Measurements from ENCODE around the gene CC2D2A.
"Not testable (repeated sequence)": the region's sequence is repeated elsewhere in the genome, so short reads cannot be mapped to it uniquely, and the experiment has no call there.

Gene CC2D2A

GRCh38 chr4:15562623-15563022 is 92.9 kb downstream of the CC2D2A start:
- no peak for DNase-seq

- no peak for DNase-seq
Observed at GRCh38 chr4:15563871-15564270, 94.2 kb downstream of the CC2D2A start.

DNA sequence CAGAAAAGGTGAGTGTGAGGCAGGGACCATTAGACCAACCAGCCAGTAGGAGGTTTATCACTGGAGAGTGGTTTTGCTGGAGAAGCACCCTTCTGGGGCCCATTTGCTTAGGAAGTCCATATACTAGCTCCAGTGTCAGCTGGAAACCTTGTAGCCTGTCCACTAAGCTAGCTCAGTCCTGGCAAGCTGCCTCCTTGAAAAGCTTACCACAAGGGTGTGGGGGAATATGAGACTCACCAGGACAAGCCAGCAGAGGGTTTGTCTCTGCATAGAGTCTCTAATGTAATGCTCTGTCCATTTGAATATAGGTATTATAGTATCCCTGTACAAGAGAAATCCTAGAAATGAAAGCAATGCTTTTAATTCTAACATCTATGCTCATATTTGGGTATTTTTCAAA is 99.1 kb downstream of the CC2D2A start:
- DNase-seq = no peak

DNA sequence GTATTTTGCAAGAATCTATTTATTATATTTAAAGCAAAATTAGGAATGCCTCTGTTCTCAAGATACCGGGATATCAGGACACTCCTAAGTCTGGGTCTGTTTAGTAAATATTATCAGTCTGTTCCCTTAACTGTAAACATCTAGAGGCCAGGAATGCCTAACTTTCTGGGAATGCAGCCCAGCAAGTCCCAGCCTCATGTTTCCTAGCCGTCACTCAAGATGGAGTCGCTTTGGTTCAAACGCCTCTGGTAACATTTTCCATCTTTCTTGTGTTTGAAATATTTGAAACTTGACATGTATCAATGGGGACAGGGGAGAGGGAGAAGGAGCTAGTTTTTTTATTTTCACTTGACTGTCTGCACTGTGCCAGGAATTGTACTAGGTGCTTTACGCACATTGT is 100.1 kb downstream of the CC2D2A start:
- DNase-seq = no peak

- DNase-seq = no peak
Observed at GRCh38 chr4:15575966-15576365, 106.3 kb downstream of the CC2D2A start.

GRCh38 chr4:15577508-15577907 is 107.8 kb downstream of the CC2D2A start:
- DNase-seq = no peak

- no peak for DNase-seq
Observed at GRCh38 chr4:15584785-15585184, 115.1 kb downstream of the CC2D2A start.

DNA sequence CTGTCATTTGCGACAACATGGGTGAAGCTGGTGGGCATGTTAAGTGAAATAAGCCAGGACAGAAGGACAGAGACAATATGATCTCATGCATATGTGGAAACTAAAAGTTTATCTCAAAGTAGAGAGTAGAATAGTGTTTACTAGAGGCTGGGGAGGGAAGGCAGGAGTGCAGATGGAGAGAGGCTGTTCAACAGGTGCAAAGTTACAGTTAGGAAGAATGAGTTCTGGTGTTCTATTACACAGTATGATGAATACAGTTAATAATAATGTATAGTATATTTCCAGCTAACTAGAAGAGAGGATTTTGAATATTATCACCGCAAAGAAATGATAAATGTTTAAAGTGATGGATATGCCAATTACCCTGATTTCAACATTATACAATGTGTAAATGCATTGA is 115.6 kb downstream of the CC2D2A start:
- DNase-seq = no peak

DNA sequence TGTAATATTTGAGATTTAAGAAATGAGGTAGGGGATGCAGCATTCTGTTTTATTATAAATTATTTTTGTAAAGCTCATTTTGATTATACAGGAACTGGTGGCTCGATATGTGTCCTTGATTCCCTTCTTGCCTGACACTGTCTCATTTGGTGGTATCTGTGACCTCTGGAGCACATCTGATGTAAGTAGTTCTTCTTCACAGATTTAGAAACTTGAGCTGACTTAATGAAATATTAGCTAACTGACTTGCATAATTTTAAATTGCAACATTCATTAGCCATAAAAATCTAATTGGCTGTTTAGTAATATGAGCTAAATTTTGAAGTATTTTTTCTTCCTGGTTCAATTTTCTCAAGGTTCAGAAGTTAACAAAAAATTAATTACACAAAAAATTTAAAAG is 116.4 kb downstream of the CC2D2A start:
- DNase-seq = no peak

DNA sequence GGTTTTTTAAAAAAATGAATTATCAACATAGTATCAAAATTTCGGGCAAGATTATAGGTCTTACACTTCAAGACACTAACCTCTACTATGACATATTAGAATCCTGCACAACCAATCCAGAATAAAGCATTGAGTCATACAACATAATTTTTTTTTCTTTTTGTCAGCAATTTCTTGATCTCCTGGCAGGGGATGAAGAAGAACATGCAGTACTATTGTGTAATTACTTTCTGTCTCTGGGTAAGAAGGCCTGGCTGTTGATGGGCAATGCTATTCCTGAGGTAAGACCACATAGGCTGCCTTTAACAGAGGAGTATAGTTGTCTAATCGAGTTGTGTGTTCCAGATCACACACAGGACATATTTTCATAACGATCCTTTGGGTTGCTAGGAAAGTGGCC is 118.0 kb downstream of the CC2D2A start:
- DNase-seq = no peak

- DNase-seq = no peak
Observed at GRCh38 chr4:15592799-15593198, 123.1 kb downstream of the CC2D2A start.

- no peak for DNase-seq
Observed at GRCh38 chr4:15598644-15599043, 129.0 kb downstream of the CC2D2A start.

DNA sequence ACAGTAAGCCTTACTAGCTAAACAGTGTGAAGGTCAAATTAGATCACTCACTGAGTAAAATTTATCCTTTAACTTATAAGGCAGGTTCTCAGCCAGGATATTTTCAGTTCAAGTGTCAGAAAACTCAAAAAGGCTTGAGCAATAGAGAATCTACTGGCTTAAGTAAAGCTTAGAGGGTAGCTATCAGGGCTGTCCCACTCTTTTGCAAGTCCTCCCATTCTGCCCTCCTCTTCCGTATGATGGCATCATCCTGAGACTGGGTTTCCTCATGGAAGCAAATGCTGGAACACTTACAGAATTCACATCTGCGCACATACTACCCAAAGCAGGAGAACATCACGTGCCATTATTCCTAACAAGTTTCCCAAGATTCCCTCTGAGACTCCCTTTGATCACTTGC is 130.5 kb downstream of the CC2D2A start:
- no peak for DNase-seq

GRCh38 chr4:15601862-15602261 is 132.2 kb downstream of the CC2D2A start:
- DNase-seq = no peak

- no peak for DNase-seq
Observed at GRCh38 chr4:15605537-15605936, 135.9 kb downstream of the CC2D2A start.

- DNase-seq = no peak
Observed at GRCh38 chr4:15610855-15611254, 141.2 kb downstream of the CC2D2A start.

GRCh38 chr4:15612136-15612535 is 142.5 kb downstream of the CC2D2A start:
- no peak for DNase-seq

DNA sequence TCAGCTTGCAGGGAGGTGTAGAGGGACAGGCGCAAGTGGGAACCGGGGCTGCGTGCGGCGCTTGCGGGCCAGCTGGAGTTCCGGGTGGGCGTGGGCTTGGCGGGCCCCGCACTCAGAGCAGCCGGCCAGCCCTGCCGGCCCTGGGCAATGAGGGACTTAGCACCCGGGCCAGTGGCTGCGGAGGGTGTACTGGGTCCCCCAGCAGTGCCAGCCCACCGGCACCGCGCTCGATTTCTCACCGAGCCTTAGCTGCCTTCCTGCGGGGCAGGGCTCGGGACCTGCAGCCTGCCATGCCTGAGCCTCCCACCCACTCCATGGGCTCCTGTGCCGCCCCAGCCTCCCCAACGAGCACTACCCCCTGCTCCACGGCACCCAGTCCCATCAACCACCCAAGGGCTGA is 145.2 kb downstream of the CC2D2A start:
- not testable (repeated sequence) for DNase-seq

- not testable (repeated sequence) for DNase-seq
Observed at GRCh38 chr4:15617407-15617806, 147.7 kb downstream of the CC2D2A start.

GRCh38 chr4:15636818-15637217 is 167.1 kb downstream of the CC2D2A start:
- DNase-seq = no peak

DNA sequence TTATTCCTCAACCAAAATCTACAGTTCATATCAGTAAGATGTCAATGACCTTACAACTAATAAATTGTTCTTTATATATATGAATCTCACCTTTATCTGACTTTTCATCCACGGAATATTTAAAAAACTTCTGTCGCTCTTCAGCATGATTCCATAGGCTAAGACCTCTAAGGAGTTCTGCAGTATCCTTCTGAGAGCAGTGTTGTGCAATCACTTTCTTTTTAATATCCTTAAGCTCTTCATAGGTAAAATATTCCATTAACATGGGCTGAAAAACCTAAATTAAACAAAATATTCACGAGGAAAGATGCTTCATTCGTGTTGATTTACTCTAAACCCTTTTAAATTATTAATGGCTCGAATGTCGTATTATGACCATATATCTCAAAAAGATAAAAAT is 168.7 kb downstream of the CC2D2A start:
- no peak for DNase-seq

- DNase-seq = no peak
Observed at GRCh38 chr4:15648600-15648999, 178.9 kb downstream of the CC2D2A start.

- no peak for DNase-seq
Observed at GRCh38 chr4:15649914-15650545, 180.3 kb downstream of the CC2D2A start.

Data from KG1 (cell line).